22Rv1 (cell line): ENCODE data around the gene FCHSD1.
A peak's percentile ranks its signal among the peaks of the same experiment; 100 is the strongest.

Experiments used
- H3K27ac ChIP-seq: fragments of 450-650 bp; 2 replicates; pipeline ENCODE4 v1.5.1; 2017
- CTCF ChIP-seq: fragments of 450-650 bp; IDR thresholded peaks from 2 replicates; pipeline ENCODE4 v1.5.1; 2017; ENCODE audit warnings: mild to moderate bottlenecking
- ZFX ChIP-seq: fragments of 450-650 bp; IDR thresholded peaks from 2 replicates; pipeline ENCODE4 v1.6.1; 2017; ENCODE audit warnings: antibody characterized with exemption, borderline replicate concordance

Gene FCHSD1

GRCh38 chr5:141636413-141637122, 14.7 kb downstream of the FCHSD1 start, which contains the start of the genes HDAC3 and RELL2:
Gene HDAC3, minus strand, starts transcription at chr5:141636849. Its CDS starts 59 bp downstream, at chr5:141636790.
Gene RELL2, plus strand, starts transcription at chr5:141636997. Its CDS starts 1,229 bp downstream, at chr5:141638226.
- TF ChIP-seq CTCF (no peak), ZFX (no peak)
- peak within 1 kb of the TSS; percentile 88 for H3K27ac ChIP-seq

- TF ChIP-seq CTCF (no peak), ZFX (no peak)
- peak overlapping the region; percentile 88 for H3K27ac ChIP-seq
Observed at GRCh38 chr5:141636106-141636412, 15.2 kb downstream of the FCHSD1 start.

- peak overlapping the region; percentile 88 for H3K27ac ChIP-seq
- TF ChIP-seq CTCF, result no peak
- no peak for TF ChIP-seq ZFX
Observed at GRCh38 chr5:141635646-141636045, 15.6 kb downstream of the FCHSD1 start.

- TF ChIP-seq ZFX (no peak), CTCF (no peak)
Observed at GRCh38 chr5:141634720-141635119, 16.5 kb downstream of the FCHSD1 start.

GRCh38 chr5:141633871-141634561, 17.2 kb downstream of the FCHSD1 start:
- no peak overlapping the region for H3K27ac ChIP-seq
- no peak for TF ChIP-seq CTCF
- no peak for TF ChIP-seq ZFX

More at GRCh38 chr5:141634720-141635119, 16.5 kb downstream of the FCHSD1 start:
- H3K27ac ChIP-seq, result no peak overlapping the region

- no peak overlapping the region for H3K27ac ChIP-seq
- no peak for TF ChIP-seq CTCF
- TF ChIP-seq ZFX, result no peak
Observed at GRCh38 chr5:141632650-141633049, 18.6 kb downstream of the FCHSD1 start.

GRCh38 chr5:141630570-141631140, 20.6 kb downstream of the FCHSD1 start:
- no peak overlapping the region for H3K27ac ChIP-seq
- TF ChIP-seq ZFX, result no peak
